ENCODE results near the gene KAT8.

Gene KAT8

GRCh38 chr16:31130336-31130891, 12.9 kb downstream of the KAT8 start:
- Histone ChIP-seq H3K27ac (ENCODE audit: extremely low read depth, low read depth, low read length) (no peak overlapping the region), H3K9me3 (ENCODE audit: control insufficient read depth, insufficient read depth, low read depth, low read length) (no peaks in the 10 kb centered on the region), H3K4me1 (ENCODE audit: control insufficient read depth, insufficient read depth, low read length) (peaks cover 9% of the 10 kb centered on the region; the same call in 1 of the 2 replicates), H3K36me3 (ENCODE audit: control insufficient read depth in 2 of 2, insufficient read depth in 1 of 2, low read length in 2 of 2) (peaks cover 0 to 67% of the 10 kb centered on the region in 2 experiments; a peak in 2 of 3 replicates), H3K4me3 (ENCODE audit: low read depth, low read length) (no peak overlapping the region)
- TF ChIP-seq ZSCAN18 (tag by site-specific recombination; IDR thresholded peaks at IDR 0.05), result no peak
- no peak for TF ChIP-seq ZNF560 (tag by site-specific recombination; IDR thresholded peaks at IDR 0.05; ENCODE audit: borderline replicate concordance)
- no peak for TF ChIP-seq ZNF549 (tag by site-specific recombination; IDR thresholded peaks at IDR 0.05)
- no peak for TF ChIP-seq ZNF140 (tag by site-specific recombination; IDR thresholded peaks at IDR 0.05)
- TF ChIP-seq ATF2 (tag by site-specific recombination; IDR thresholded peaks at IDR 0.05; ENCODE audit: low read depth), result 0 out of 2 replicates have a peak, but pooled peaks have one; percentile 28
- POLR2A ChIA-PET, result interaction anchor here (1.1 to 5.7 kb wide), 3 partner anchors 13 to 329 kb away, joined by 3 to 35 read pairs (median 3); partner anchors contain the start of genes ARMC5 and KAT8
- CTCF ChIA-PET, result interaction anchor here (0.7 to 1.9 kb wide), 3 partner anchors 12 to 146 kb away, joined by 3 to 13 read pairs (median 4); partner anchors contain the start of gene HSD3B7

DNA sequence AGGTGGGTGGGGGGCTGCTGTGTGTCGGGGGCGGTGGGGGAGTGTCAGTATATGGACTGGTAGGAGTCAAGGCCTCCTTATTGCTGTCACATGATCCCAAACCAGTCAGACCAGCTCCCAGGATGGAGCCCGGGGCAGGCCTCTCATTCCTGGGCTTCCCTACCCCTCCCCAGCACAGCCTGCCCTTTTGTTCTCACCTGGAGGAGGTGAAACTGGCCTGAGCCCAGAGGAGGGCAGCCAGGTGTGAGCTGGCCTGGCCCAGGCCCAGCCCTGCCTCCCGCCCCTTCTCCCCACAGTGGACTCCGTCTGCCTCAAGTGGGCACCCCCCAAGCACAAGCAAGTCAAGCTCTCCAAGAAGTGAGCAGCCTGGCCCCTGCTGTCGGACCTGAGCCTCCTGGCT, 13.4 kb downstream of the KAT8 start:
- TF ChIP-seq ZNF19 (tag by site-specific recombination; IDR thresholded peaks at IDR 0.05; ENCODE audit: low read depth), result no peak
- TF ChIP-seq GLI4 (tag by site-specific recombination; IDR thresholded peaks at IDR 0.05), result no peak
- TF ChIP-seq REPIN1 (tag by site-specific recombination; IDR thresholded peaks at IDR 0.05; ENCODE audit: low read depth), result no peak
- TF ChIP-seq, protein P1, sequence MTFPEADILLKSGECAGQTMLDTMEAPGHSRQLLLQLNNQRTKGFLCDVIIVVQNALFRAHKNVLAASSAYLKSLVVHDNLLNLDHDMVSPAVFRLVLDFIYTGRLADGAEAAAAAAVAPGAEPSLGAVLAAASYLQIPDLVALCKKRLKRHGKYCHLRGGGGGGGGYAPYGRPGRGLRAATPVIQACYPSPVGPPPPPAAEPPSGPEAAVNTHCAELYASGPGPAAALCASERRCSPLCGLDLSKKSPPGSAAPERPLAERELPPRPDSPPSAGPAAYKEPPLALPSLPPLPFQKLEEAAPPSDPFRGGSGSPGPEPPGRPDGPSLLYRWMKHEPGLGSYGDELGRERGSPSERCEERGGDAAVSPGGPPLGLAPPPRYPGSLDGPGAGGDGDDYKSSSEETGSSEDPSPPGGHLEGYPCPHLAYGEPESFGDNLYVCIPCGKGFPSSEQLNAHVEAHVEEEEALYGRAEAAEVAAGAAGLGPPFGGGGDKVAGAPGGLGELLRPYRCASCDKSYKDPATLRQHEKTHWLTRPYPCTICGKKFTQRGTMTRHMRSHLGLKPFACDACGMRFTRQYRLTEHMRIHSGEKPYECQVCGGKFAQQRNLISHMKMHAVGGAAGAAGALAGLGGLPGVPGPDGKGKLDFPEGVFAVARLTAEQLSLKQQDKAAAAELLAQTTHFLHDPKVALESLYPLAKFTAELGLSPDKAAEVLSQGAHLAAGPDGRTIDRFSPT (tag by site-specific recombination; IDR thresholded peaks at IDR 0.05), result no peak
- TF ChIP-seq ZNF112 (tag by site-specific recombination; IDR thresholded peaks at IDR 0.05), result no peak
- TF ChIP-seq KLF10 (tag by site-specific recombination; IDR thresholded peaks at IDR 0.05), result no peak
- Histone ChIP-seq H3K9me3 (ENCODE audit: control insufficient read depth, insufficient read depth, low read depth, low read length) (no peaks in the 10 kb centered on the region), H3K4me1 (ENCODE audit: control insufficient read depth, insufficient read depth, low read length) (peaks cover 11% of the 10 kb centered on the region; the same call in 1 of the 2 replicates), H3K27ac (ENCODE audit: extremely low read depth, low read depth, low read length) (no peak overlapping the region), H3K4me3 (ENCODE audit: low read depth, low read length) (no peak overlapping the region), H3K36me3 (ENCODE audit: control insufficient read depth in 2 of 2, insufficient read depth in 1 of 2, low read length in 2 of 2) (peaks cover 0 to 63% of the 10 kb centered on the region in 2 experiments; a peak in 1 of 3 replicates)
- POLR2A ChIA-PET, result interaction anchor here (1.1 to 5.7 kb wide), 2 partner anchors 13 to 328 kb away, joined by 3 to 35 read pairs; partner anchors contain the start of genes ARMC5 and KAT8
- CTCF ChIA-PET, result interaction anchor here (0.7 to 1.9 kb wide), 2 partner anchors 12 to 26 kb away, joined by 3 to 13 read pairs; no protein-coding TSS in a partner anchor

DNA sequence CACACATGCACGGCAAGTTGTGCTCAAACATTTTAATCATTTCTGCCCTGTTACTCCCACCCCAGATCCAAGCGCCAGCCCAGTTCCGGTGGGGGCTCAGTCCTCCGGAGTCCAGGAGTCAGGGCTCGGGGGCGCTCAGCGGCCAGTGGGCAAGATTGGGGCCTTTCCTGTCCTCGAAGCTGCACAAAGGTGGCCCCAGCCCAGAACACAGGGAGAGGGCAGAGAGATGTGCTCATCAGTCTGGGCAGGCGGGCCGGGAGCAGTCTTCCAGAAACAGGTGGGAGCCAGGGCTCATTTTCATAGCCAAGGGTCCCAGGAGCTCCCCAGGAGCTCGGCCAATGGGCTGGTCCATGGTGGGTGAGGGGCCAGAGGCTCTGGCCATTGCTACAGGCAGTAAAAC, 14.0 kb downstream of the KAT8 start:
- CTCF ChIA-PET, result interaction anchor here (1.9 kb wide), 1 partner anchor 11 kb away, joined by 13 read pairs; no protein-coding TSS in a partner anchor
- peaks cover 0 to 59% of the 10 kb centered on the region in 2 experiments; a peak in 1 of 3 replicates for H3K36me3 ChIP-seq (ENCODE audit: control insufficient read depth in 2 of 2, insufficient read depth in 1 of 2, low read length in 2 of 2)
- peaks cover 11% of the 10 kb centered on the region; the same call in 1 of the 2 replicates for H3K4me1 ChIP-seq (ENCODE audit: control insufficient read depth, insufficient read depth, low read length)
- no peak overlapping the region for H3K27ac ChIP-seq (ENCODE audit: extremely low read depth, low read depth, low read length)
- POLR2A ChIA-PET, result interaction anchor here (1.1 to 5.7 kb wide), 4 partner anchors 10 to 328 kb away, joined by 3 to 35 read pairs (median 5); partner anchors contain the start of genes ARMC5 and KAT8
- H3K4me3 ChIP-seq (ENCODE audit: low read depth, low read length), result no peak overlapping the region
- TF ChIP-seq ZSCAN30 (tag by site-specific recombination; IDR thresholded peaks at IDR 0.05) (no peak), ZNF777 (tag by site-specific recombination; IDR thresholded peaks at IDR 0.05; ENCODE audit: borderline replicate concordance) (no peak), ZNF292 (tag by site-specific recombination; IDR thresholded peaks at IDR 0.05; ENCODE audit: borderline replicate concordance, low read depth) (no peak), ZNF791 (tag by site-specific recombination; IDR thresholded peaks at IDR 0.05) (no peak), HOXA7 (CRISPR knock-in tag; IDR thresholded peaks at IDR 0.05; ENCODE audit: borderline replicate concordance) (no peak), TCF7L2 (IDR thresholded peaks at IDR 0.05; ENCODE audit: borderline replicate concordance, low read depth, low read length) (no peak), ZNF843 (tag by site-specific recombination; IDR thresholded peaks at IDR 0.05) (no peak), HOXC10 (CRISPR knock-in tag; IDR thresholded peaks at IDR 0.05) (no peak), MEIS1 (CRISPR knock-in tag; IDR thresholded peaks at IDR 0.05; ENCODE audit: borderline replicate concordance) (no peak), ZNF623 (tag by site-specific recombination; IDR thresholded peaks at IDR 0.05) (no peak)
- TF ChIP-seq, protein P2, sequence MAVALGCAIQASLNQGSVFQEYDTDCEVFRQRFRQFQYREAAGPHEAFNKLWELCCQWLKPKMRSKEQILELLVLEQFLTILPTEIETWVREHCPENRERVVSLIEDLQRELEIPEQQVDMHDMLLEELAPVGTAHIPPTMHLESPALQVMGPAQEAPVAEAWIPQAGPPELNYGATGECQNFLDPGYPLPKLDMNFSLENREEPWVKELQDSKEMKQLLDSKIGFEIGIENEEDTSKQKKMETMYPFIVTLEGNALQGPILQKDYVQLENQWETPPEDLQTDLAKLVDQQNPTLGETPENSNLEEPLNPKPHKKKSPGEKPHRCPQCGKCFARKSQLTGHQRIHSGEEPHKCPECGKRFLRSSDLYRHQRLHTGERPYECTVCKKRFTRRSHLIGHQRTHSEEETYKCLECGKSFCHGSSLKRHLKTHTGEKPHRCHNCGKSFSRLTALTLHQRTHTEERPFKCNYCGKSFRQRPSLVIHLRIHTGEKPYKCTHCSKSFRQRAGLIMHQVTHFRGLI (tag by site-specific recombination; IDR thresholded peaks at IDR 0.05), result no peak
- TF ChIP-seq, protein P3, sequence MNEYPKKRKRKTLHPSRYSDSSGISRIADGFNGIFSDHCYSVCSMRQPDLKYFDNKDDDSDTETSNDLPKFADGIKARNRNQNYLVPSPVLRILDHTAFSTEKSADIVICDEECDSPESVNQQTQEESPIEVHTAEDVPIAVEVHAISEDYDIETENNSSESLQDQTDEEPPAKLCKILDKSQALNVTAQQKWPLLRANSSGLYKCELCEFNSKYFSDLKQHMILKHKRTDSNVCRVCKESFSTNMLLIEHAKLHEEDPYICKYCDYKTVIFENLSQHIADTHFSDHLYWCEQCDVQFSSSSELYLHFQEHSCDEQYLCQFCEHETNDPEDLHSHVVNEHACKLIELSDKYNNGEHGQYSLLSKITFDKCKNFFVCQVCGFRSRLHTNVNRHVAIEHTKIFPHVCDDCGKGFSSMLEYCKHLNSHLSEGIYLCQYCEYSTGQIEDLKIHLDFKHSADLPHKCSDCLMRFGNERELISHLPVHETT (tag by site-specific recombination; IDR thresholded peaks at IDR 0.05), result no peak
- H3K9me3 ChIP-seq (ENCODE audit: control insufficient read depth, insufficient read depth, low read depth, low read length), result no peaks in the 10 kb centered on the region

Data from HEK293 (cell line).